ENCODE data around the gene IRAK1. TPM values are rescaled to one million over a fixed set of nuclear protein-coding genes. Genes with fewer than 3 reads are reported as not detected.

IRAK1 gene
- total RNA-seq, 2 donors from 2014 or later = 75.3 to 92.5 TPM

GRCh38 chrX:154049209-154050112 lies 29.8 kb upstream of the IRAK1 start:
- peak overlapping the region; percentile 54 for H3K27ac Mint-ChIP-seq
- H3K27me3 Mint-ChIP-seq = no peaks in the 10 kb centered on the region
- no peaks in the 10 kb centered on the region for H3K9me3 ChIP-seq (ENCODE audit: control insufficient read depth, low read length, poor library complexity, severe bottlenecking)
- H3K4me3 Mint-ChIP-seq = peak overlapping the region; percentile 25
- peaks cover 34% of the 10 kb centered on the region for H3K4me1 Mint-ChIP-seq
- no peak for ATAC-seq
- DNase-seq = no peak
- no peaks in the 10 kb centered on the region for H3K36me3 Mint-ChIP-seq (ENCODE audit: low read depth)

- no peak overlapping the region for H3K4me3 Mint-ChIP-seq
- no peaks in the 10 kb centered on the region for H3K27me3 Mint-ChIP-seq
- no peak for ATAC-seq
- H3K36me3 Mint-ChIP-seq (ENCODE audit: low read depth) = no peaks in the 10 kb centered on the region
- peaks cover 34% of the 10 kb centered on the region for H3K4me1 Mint-ChIP-seq
- peak overlapping the region; percentile 84 for H3K27ac Mint-ChIP-seq
- no peak for DNase-seq
- H3K9me3 ChIP-seq (ENCODE audit: control insufficient read depth, low read length, poor library complexity, severe bottlenecking) = no peaks in the 10 kb centered on the region
These were observed 28.7 kb upstream of the IRAK1 start for GRCh38 chrX:154048398-154048797.

GRCh38 chrX:154046940-154047610 lies 27.4 kb upstream of the IRAK1 start:
- Mint-ChIP-seq H3K4me3 (no peak overlapping the region), H3K36me3 (ENCODE audit: low read depth) (no peaks in the 10 kb centered on the region), H3K4me1 (peaks cover 36% of the 10 kb centered on the region), H3K27me3 (no peaks in the 10 kb centered on the region), H3K27ac (no peak overlapping the region)
- no peak for ATAC-seq
- H3K9me3 ChIP-seq (ENCODE audit: control insufficient read depth, low read length, poor library complexity, severe bottlenecking) = no peaks in the 10 kb centered on the region
- DNase-seq = no peak

- H3K9me3 ChIP-seq (ENCODE audit: control insufficient read depth, low read length, poor library complexity, severe bottlenecking) = no peaks in the 10 kb centered on the region
- Mint-ChIP-seq H3K27ac (no peak overlapping the region), H3K4me3 (no peak overlapping the region), H3K4me1 (peaks cover 32% of the 10 kb centered on the region), H3K27me3 (no peaks in the 10 kb centered on the region), H3K36me3 (ENCODE audit: low read depth) (no peaks in the 10 kb centered on the region)
- DNase-seq (no peak), ATAC-seq (no peak)
These were observed 26.5 kb upstream of the IRAK1 start for GRCh38 chrX:154046031-154046781.

- DNase-seq (no peak), ATAC-seq (no peak)
- H3K4me3 Mint-ChIP-seq = no peak overlapping the region
- H3K27me3 Mint-ChIP-seq = no peaks in the 10 kb centered on the region
- peak overlapping the region; percentile 60 for H3K27ac Mint-ChIP-seq
- H3K9me3 ChIP-seq (ENCODE audit: control insufficient read depth, low read length, poor library complexity, severe bottlenecking) = no peaks in the 10 kb centered on the region
- no peaks in the 10 kb centered on the region for H3K36me3 Mint-ChIP-seq (ENCODE audit: low read depth)
- peaks cover 26% of the 10 kb centered on the region for H3K4me1 Mint-ChIP-seq
These were observed 24.4 kb upstream of the IRAK1 start for GRCh38 chrX:154044091-154044490.

- Mint-ChIP-seq H3K27me3 (no peaks in the 10 kb centered on the region), H3K4me3 (no peak overlapping the region), H3K4me1 (peaks cover 22% of the 10 kb centered on the region), H3K27ac (no peak overlapping the region), H3K36me3 (ENCODE audit: low read depth) (no peaks in the 10 kb centered on the region)
- no peak for ATAC-seq
- DNase-seq = no peak
- no peaks in the 10 kb centered on the region for H3K9me3 ChIP-seq (ENCODE audit: control insufficient read depth, low read length, poor library complexity, severe bottlenecking)
These were observed 23.5 kb upstream of the IRAK1 start for GRCh38 chrX:154043003-154043763.

- H3K4me3 Mint-ChIP-seq = no peak overlapping the region
- H3K4me1 Mint-ChIP-seq = peaks cover 17% of the 10 kb centered on the region
- ATAC-seq = no peak
These were observed 21.2 kb upstream of the IRAK1 start for GRCh38 chrX:154040863-154041262.

GRCh38 chrX:154040307-154040756 lies 20.6 kb upstream of the IRAK1 start:
- no peaks in the 10 kb centered on the region for H3K27me3 Mint-ChIP-seq
- peak overlapping the region; percentile 81 for H3K27ac Mint-ChIP-seq
- H3K9me3 ChIP-seq (ENCODE audit: control insufficient read depth, low read length, poor library complexity, severe bottlenecking) = no peaks in the 10 kb centered on the region
- H3K4me1 Mint-ChIP-seq = peaks cover 17% of the 10 kb centered on the region
- H3K36me3 Mint-ChIP-seq (ENCODE audit: low read depth) = no peaks in the 10 kb centered on the region
- DNase-seq = no peak
- peak; percentile 21 for ATAC-seq
- H3K4me3 Mint-ChIP-seq = peak overlapping the region; percentile 62

More at GRCh38 chrX:154040863-154041262, 21.2 kb upstream of the IRAK1 start:
- H3K9me3 ChIP-seq (ENCODE audit: control insufficient read depth, low read length, poor library complexity, severe bottlenecking) = no peaks in the 10 kb centered on the region
- Mint-ChIP-seq H3K36me3 (ENCODE audit: low read depth) (no peaks in the 10 kb centered on the region), H3K27me3 (no peaks in the 10 kb centered on the region), H3K27ac (peak overlapping the region; percentile 67)
- no peak for DNase-seq

- Mint-ChIP-seq H3K36me3 (ENCODE audit: low read depth) (no peaks in the 10 kb centered on the region), H3K4me3 (no peak overlapping the region), H3K27ac (peak overlapping the region; percentile 32), H3K4me1 (peaks cover 17% of the 10 kb centered on the region), H3K27me3 (no peaks in the 10 kb centered on the region)
- ATAC-seq (no peak), DNase-seq (no peak)
- no peaks in the 10 kb centered on the region for H3K9me3 ChIP-seq (ENCODE audit: control insufficient read depth, low read length, poor library complexity, severe bottlenecking)
These were observed 19.9 kb upstream of the IRAK1 start for GRCh38 chrX:154039577-154039976.

GRCh38 chrX:154038656-154039055 lies 19.0 kb upstream of the IRAK1 start:
- no peak for ATAC-seq

GRCh38 chrX:154037754-154038153 lies 18.1 kb upstream of the IRAK1 start:
- ATAC-seq (no peak), DNase-seq (no peak)
- no peak overlapping the region for H3K4me3 Mint-ChIP-seq
- H3K9me3 ChIP-seq (ENCODE audit: control insufficient read depth, low read length, poor library complexity, severe bottlenecking) = no peaks in the 10 kb centered on the region
- no peaks in the 10 kb centered on the region for H3K36me3 Mint-ChIP-seq (ENCODE audit: low read depth)
- H3K4me1 Mint-ChIP-seq = peaks cover 15% of the 10 kb centered on the region
- H3K27me3 Mint-ChIP-seq = no peaks in the 10 kb centered on the region
- H3K27ac Mint-ChIP-seq = peak overlapping the region; percentile 93

More at GRCh38 chrX:154038656-154039055, 19.0 kb upstream of the IRAK1 start:
- no peak for DNase-seq
- no peaks in the 10 kb centered on the region for H3K9me3 ChIP-seq (ENCODE audit: control insufficient read depth, low read length, poor library complexity, severe bottlenecking)
- H3K36me3 Mint-ChIP-seq (ENCODE audit: low read depth) = no peaks in the 10 kb centered on the region
- H3K4me1 Mint-ChIP-seq = peaks cover 17% of the 10 kb centered on the region
- peak overlapping the region; percentile 32 for H3K27ac Mint-ChIP-seq
- no peak overlapping the region for H3K4me3 Mint-ChIP-seq
- H3K27me3 Mint-ChIP-seq = no peaks in the 10 kb centered on the region

- Mint-ChIP-seq H3K4me3 (peak overlapping the region; percentile 73), H3K27me3 (no peaks in the 10 kb centered on the region), H3K4me1 (peaks cover 15% of the 10 kb centered on the region)
These were observed 16.8 kb upstream of the IRAK1 start for GRCh38 chrX:154036513-154036912.

More at GRCh38 chrX:154036513-154036912, 16.8 kb upstream of the IRAK1 start:
- ATAC-seq = peak; percentile 91
- no peaks in the 10 kb centered on the region for H3K9me3 ChIP-seq (ENCODE audit: control insufficient read depth, low read length, poor library complexity, severe bottlenecking)
- Mint-ChIP-seq H3K27ac (peak overlapping the region; percentile 93), H3K36me3 (ENCODE audit: low read depth) (no peaks in the 10 kb centered on the region)
- peak in 1 of 3 donors; percentile 19 for DNase-seq
